NCI-H524 treated with DMSO at 0.1 percent for 48 hours (cell line): ENCODE data around the gene PCBP3.

Experiments used
- DNase-seq: peaks from one replicate; lab custom pipeline; 2025; lab: John Stamatoyannopoulos, UW

The PCBP3 gene

DNA sequence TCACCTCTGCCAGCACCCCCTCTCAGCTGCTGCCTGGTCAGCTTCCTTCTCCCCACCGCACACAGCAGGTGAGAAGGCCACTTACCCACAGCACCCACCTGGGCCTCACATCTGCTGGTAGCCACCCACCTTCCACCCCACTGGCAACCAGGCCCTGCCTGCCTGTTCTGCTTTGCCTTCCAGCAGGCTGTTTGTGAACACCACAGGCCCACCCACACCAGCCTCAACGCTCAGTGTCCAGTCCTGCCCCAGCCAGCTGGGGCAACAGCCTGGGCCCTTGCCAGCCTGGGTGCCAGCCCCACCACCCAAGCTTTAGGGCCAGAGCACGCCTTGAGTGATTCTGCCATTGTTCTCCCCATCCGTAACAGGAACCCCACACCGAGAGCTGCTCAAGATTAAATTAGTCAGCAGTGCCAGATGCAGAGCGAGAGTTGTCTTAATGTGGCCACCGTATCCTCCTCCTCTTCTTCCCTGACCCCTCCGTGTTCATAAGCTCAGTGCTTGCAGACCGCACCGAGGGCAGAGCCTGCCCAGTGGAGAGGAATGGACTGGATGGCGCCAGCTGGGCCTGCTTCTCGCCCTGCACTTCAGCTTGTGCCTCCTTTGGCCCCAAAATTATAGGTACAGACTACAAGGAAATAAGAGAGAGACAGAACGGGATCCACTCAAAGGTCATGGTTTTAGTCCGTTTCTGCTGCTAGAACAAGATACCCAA lies 217.8 kb downstream of the PCBP3 start:
- DNase-seq = no peak

GRCh38 chr21:45862543-45863207 lies 219.2 kb downstream of the PCBP3 start:
- no peak for DNase-seq

DNA sequence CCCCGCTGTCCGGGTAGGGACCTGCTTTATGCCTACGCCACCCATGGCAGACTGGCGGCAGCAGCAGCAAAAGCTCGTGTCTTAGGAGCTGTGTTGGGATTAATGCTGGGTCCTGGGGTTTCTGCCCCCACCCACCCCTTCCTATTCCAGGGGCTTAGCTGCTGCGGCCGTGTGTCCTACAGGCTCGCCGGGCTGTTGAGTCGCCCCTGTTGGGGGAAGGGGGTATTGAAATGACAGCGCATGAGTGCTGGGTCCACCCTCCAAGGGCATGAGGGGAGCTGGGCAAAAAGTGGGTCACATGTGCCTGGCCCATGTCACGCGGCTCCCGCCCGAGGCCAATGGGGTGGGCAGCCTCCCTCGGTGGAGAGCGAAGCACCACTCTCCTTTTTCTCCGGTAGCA lies 219.7 kb downstream of the PCBP3 start:
- DNase-seq = no peak

DNA sequence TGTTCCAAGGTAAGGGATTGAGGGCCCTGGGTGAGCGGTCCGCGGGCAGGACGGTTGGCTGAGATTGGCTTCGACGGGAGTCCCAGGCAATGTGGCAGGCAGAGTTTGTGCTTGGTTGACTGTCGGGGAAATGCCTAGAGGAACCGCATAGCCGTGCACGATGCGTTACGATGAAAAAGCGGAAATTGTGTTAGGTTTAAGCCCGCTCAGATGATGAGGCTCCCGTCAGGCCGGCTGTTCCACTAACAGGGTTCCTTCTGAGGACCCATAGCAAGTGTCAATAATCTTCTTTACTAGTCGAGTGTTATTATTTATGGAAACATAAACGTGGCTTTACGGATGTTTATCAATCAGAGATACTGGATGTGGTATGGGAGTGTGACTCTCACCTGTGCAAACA lies 220.2 kb downstream of the PCBP3 start:
- no peak for DNase-seq

- no peak for DNase-seq
These were observed 220.9 kb downstream of the PCBP3 start for GRCh38 chr21:45864436-45864835.

DNA sequence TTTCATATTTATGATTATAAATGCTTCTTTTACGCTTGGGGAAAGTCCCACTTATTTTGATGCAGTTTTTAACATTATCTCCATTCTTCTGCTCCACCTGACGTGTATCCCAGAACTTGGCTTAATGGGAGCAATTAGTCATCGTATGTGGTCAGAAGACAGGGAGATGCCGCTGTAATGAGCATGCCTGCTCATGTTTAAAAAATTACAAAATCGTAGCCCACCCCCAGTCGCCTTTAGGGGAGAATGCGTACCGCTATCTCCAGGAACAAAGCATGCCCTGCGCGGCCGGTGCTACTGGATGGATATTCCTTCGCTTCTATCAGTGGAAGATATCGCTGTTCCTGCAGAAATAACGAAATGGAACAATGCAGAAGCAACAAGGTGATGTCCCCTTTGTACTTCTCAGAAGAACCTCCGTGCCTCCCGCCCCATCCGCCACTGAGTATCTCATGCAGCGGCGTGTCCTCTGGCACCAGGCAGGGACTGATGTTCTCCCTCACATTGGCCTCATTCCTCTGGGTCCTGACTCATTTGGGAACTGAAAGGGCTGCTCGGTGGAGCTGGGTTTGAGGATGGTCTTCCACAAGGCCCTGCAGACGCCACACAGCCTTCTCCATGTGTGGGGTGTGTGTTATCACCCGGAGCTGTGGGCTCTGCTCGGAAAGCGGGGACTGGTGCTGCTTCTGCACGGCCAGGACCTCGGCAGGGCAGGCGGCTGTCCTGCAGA lies 221.7 kb downstream of the PCBP3 start:
- no peak for DNase-seq

- no peak for DNase-seq
These were observed 223.0 kb downstream of the PCBP3 start for GRCh38 chr21:45866551-45866950.

- no peak for DNase-seq
These were observed 223.6 kb downstream of the PCBP3 start for GRCh38 chr21:45867041-45867666.

GRCh38 chr21:45867671-45868081 lies 224.2 kb downstream of the PCBP3 start:
- no peak for DNase-seq

DNA sequence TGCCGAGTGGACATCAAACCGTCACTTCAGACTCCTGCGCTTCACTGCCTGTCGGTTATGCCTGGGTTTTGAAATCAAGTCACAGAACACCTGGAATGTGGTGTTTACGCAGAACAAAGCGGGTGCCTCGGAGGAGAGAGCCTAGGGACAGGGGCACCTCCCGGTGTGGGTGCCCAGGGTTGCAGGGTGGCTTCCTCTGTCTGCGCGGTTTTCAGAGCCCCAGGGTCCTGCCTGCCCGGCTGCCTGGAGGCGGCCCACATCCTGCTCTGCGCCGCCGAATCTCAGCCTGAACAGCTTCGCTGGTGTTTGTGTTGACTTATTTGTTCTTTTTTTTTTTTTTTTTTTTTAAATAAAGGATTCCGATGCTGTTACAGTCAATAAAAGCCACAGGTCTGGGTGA lies 224.6 kb downstream of the PCBP3 start:
- DNase-seq = no peak

GRCh38 chr21:45868488-45868887 lies 225.0 kb downstream of the PCBP3 start:
- no peak for DNase-seq

GRCh38 chr21:45869121-45870007 lies 225.8 kb downstream of the PCBP3 start:
- DNase-seq = no peak

DNA sequence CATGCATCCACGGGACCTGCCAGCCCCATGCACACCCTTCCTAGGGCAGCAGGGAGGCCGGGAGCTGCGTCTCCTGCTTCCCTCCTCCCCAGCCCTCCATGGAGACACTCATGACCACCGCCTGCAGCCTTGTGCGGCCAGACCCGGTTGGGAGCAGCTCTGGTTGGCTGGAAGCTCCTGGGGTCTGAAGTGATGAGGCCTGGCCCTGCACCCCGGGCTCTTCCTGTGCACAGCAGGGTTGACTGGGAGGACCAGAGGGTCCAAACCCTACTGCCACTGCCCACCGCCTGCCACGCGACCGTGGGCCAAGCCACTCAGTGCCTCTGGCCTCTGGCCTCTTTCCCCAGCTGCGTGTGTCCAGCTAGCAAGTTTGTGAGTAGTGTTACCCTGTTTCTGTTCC lies 226.9 kb downstream of the PCBP3 start:
- DNase-seq = no peak

DNA sequence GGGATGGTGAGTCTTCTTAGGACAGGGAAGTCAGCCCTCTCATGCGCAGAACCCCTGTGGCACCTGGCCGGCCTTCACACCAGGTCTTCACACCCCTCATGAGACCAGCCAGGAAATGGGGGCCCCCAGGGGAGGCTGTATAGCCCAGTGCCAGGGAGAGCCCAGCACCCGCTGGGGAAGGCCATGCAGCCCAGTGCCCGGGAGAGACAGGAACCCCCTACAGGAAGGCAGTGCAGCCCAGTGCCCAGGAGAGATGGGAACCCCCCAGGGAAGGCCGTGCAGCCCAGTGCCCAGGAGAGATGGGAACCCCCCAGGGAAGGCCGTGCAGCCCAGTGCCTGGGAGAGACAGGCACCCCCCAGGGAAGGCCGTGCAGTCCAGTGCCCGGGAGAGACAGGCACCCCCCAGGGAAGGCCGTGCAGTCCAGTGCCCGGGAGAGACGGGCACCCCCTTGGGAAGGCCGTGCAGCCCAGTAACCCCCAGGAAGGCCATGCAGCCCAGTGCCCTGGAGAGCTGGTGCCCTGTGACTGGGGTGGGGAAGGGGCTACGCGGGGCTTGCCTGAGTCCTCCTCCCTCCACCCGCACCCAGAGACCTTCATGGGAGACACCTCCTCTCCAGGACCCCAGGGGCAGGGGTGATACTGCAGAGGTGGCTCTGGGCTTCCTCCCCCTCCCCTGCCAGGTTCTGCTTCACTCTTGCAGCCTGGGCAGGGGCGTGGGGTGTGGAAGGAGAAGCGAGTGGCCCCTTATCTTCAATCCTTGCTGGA lies 227.5 kb downstream of the PCBP3 start:
- no peak for DNase-seq

DNA sequence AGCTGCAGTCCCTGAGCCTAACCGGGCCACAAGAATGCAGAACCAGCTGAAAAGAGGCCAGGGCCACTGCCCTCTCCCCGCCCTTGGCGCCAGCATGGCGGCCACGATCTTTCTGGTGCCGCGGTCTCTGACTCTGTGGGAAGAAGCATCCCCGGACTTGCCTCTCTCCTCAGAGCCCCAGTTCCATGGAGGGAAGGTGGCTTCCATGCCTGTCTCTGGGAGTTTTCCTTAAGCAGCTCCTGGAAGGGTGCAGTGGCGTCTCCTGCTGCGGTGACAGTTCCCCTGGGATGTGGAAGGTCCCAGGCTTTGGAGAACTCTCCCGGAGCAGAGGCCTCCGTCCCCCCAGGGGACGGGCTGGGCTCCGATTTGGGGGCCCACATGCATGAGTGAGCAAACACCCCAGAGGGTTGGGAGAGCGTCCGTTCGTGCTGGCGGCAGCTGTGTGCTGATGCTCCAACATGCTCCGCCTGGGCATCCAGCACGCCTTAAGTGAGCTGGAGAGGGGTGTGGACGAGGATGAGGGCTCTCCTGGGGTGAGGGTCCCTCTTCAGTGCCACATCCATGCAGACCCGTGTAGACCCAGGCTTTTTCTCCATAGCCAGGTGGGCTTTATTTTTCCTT lies 228.2 kb downstream of the PCBP3 start:
- DNase-seq = no peak

- no peak for DNase-seq
These were observed 228.9 kb downstream of the PCBP3 start for GRCh38 chr21:45872471-45872870.

- no peak for DNase-seq
These were observed 229.4 kb downstream of the PCBP3 start for GRCh38 chr21:45872902-45873301.

GRCh38 chr21:45873418-45873817 lies 229.9 kb downstream of the PCBP3 start:
- DNase-seq = no peak

- no peak for DNase-seq
These were observed 230.3 kb downstream of the PCBP3 start for GRCh38 chr21:45873866-45874265.

DNA sequence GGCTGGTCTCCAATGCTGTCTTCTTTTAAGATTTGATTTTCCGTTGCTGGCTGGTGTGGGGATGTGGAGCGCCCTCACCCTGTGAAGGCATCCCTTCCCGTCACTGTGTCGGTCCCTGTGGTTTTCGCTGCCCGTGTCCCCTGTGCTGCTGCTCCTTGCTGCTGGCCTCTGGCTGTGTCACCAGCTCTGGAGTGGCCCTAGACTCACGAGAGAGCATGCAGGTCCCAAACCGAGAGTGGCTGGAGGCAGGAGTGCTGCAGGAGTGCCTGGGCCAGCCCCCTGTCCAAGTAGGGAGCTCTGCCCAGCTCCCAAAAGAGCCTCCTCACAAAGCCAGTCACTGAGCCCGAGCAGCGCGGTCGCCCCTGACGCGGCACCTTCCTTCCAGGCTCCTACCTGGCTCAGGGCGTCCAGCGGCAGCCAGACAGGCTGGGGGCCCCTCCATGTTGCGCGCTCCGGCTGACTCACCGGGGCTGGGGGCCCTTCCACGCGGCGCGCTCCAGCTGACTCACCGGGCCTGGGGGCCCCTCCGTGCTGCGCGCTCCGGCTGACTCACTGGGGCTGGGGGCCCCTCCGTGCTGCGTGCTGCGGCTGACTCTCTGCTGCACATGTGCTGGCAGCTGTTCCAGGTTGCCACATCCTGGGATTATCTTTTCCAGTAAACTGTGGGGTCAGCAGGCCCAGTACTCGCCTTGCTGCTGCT lies 231.3 kb downstream of the PCBP3 start:
- no peak for DNase-seq
